ENCODE results near the gene PAX6. TPM values are rescaled to one million over a fixed set of nuclear protein-coding genes. Genes with fewer than 3 reads are reported as not detected.

Gene PAX6
- polyA plus RNA-seq, 1 donor (not counting 4 experiments of a cell fraction or from before 2014, with no cell fraction given), result 0.12 TPM

GRCh38 chr11:31817621-31818424 is 6.7 kb upstream of the PAX6 start:
- H3K27ac ChIP-seq (ENCODE audit: control insufficient read depth, insufficient read depth, low read length), result no peak overlapping the region
- H3K4me1 ChIP-seq (ENCODE audit: control insufficient read depth, extremely low read depth, insufficient read depth, low read length), result peaks cover 21% of the 10 kb centered on the region
- H3K9me3 ChIP-seq (ENCODE audit: control insufficient read depth, low read depth, low read length), result no peaks in the 10 kb centered on the region
- H3K36me3 ChIP-seq (ENCODE audit: control insufficient read depth in 2 of 2, extremely low read depth in 1 of 2, insufficient read depth in 2 of 2, low read length in 2 of 2), result no peaks in the 10 kb centered on the region
- TF ChIP-seq EZH2 (IDR thresholded peaks at IDR 0.05; ENCODE audit: low read length), result peak; percentile 79
- TF ChIP-seq CTCF (optimal IDR thresholded peaks at IDR 0.05 in 1 of 3, IDR thresholded peaks at IDR 0.05 in 1 of 3, conservative IDR thresholded peaks at IDR 0.05 in 1 of 3; ENCODE audit: extremely low read depth in 1 of 3, insufficient read depth in 2 of 3, low read length in 3 of 3), result no peak
- peak overlapping the region; percentile 6 to 53 (median 39) for H3K4me3 ChIP-seq (ENCODE audit: control insufficient read depth in 2 of 3, extremely low read depth in 1 of 3, insufficient read depth in 2 of 3, low read depth in 1 of 3, low read length in 3 of 3)
- H2AFZ ChIP-seq (ENCODE audit: control insufficient read depth, low read length), result no peak overlapping the region
- peaks cover 9% of the 10 kb centered on the region for H4K20me1 ChIP-seq (ENCODE audit: control insufficient read depth, extremely low read depth, insufficient read depth, low read length)
- H3K4me2 ChIP-seq (ENCODE audit: control insufficient read depth, extremely low read depth, insufficient read depth, low read depth, low read length), result peak overlapping the region; percentile 67
- DNase-seq (ENCODE audit: low read depth, low spot score), result no peak
- no peak overlapping the region for H3K9ac ChIP-seq (ENCODE audit: control insufficient read depth, extremely low read depth, insufficient read depth, low read length)
- H3K27me3 ChIP-seq (ENCODE audit: control insufficient read depth, extremely low read depth, insufficient read depth, low read length), result peaks cover 100% of the 10 kb centered on the region
- no peaks in the 10 kb centered on the region for H3K9me1 ChIP-seq (ENCODE audit: control insufficient read depth, extremely low read depth, insufficient read depth, low read length)
- no peaks in the 10 kb centered on the region for H3K79me2 ChIP-seq (ENCODE audit: control insufficient read depth, insufficient read depth, low read length)
- no peak for FAIRE-seq
- dilution Hi-C loops (cut with MboI; ENCODE audit: extremely low pct_ligation_motif_present, low sequenced_read_pairs), result no loop called here

GRCh38 chr11:31817054-31817620 is 6.0 kb upstream of the PAX6 start:
- Histone ChIP-seq H2AFZ (ENCODE audit: control insufficient read depth, low read length) (no peak overlapping the region), H3K9me1 (ENCODE audit: control insufficient read depth, extremely low read depth, insufficient read depth, low read length) (no peaks in the 10 kb centered on the region), H3K4me2 (ENCODE audit: control insufficient read depth, extremely low read depth, insufficient read depth, low read depth, low read length) (peak overlapping the region; percentile 67), H3K4me3 (ENCODE audit: control insufficient read depth in 2 of 3, extremely low read depth in 1 of 3, insufficient read depth in 2 of 3, low read depth in 1 of 3, low read length in 3 of 3) (peak overlapping the region; percentile 3 to 53 (median 39)), H3K9me3 (ENCODE audit: control insufficient read depth, low read depth, low read length) (no peaks in the 10 kb centered on the region), H3K27me3 (ENCODE audit: control insufficient read depth, extremely low read depth, insufficient read depth, low read length) (peaks cover 100% of the 10 kb centered on the region), H3K9ac (ENCODE audit: control insufficient read depth, extremely low read depth, insufficient read depth, low read length) (no peak overlapping the region), H3K4me1 (ENCODE audit: control insufficient read depth, extremely low read depth, insufficient read depth, low read length) (peaks cover 28% of the 10 kb centered on the region), H4K20me1 (ENCODE audit: control insufficient read depth, extremely low read depth, insufficient read depth, low read length) (peaks cover 7% of the 10 kb centered on the region), H3K79me2 (ENCODE audit: control insufficient read depth, insufficient read depth, low read length) (no peaks in the 10 kb centered on the region), H3K36me3 (ENCODE audit: control insufficient read depth in 2 of 2, extremely low read depth in 1 of 2, insufficient read depth in 2 of 2, low read length in 2 of 2) (no peaks in the 10 kb centered on the region), H3K27ac (ENCODE audit: control insufficient read depth, insufficient read depth, low read length) (no peak overlapping the region)
- DNase-seq (ENCODE audit: low read depth, low spot score) (no peak), FAIRE-seq (no peak)
- dilution Hi-C loops (cut with MboI; ENCODE audit: extremely low pct_ligation_motif_present, low sequenced_read_pairs), result no loop called here
- TF ChIP-seq EZH2 (IDR thresholded peaks at IDR 0.05; ENCODE audit: low read length) (peak; percentile 94), CTCF (optimal IDR thresholded peaks at IDR 0.05 in 1 of 3, IDR thresholded peaks at IDR 0.05 in 1 of 3, conservative IDR thresholded peaks at IDR 0.05 in 1 of 3; ENCODE audit: extremely low read depth in 1 of 3, insufficient read depth in 2 of 3, low read length in 3 of 3) (no peak)

Measured in keratinocyte (primary cell).